HepG2 (cell line): ENCODE measurements around the gene SOX8. TPM values are rescaled to one million over a fixed set of nuclear protein-coding genes. Genes with fewer than 3 reads are reported as not detected.
A peak's percentile ranks its signal among the peaks of the same experiment; 100 is the strongest.

Source experiments
- ELF1 ChIP-seq: sonication (generic); formaldehyde crosslinking; IDR thresholded peaks from 2 replicates; pipeline ENCODE4 v1.4.0; 2020; ENCODE audit warnings: missing genetic modification reagents
- HDAC2 ChIP-seq: sonication (generic); formaldehyde crosslinking; IDR thresholded peaks from 2 replicates; pipeline ENCODE4 v1.4.0; 2020; ENCODE audit warnings: missing genetic modification reagents
- KDM2A ChIP-seq: sonication (generic); formaldehyde crosslinking; IDR thresholded peaks from 2 replicates; pipeline ENCODE4 v1.4.0; 2020; ENCODE audit warnings: low read depth, missing genetic modification reagents, borderline replicate concordance
- KMT2B ChIP-seq: IDR thresholded peaks from 2 replicates; pipeline ENCODE4 v1.6.1; 2016; ENCODE audit warnings: missing genetic modification reagents, missing compliant biosample characterization
- MXD4 ChIP-seq: IDR thresholded peaks from 2 replicates; pipeline ENCODE4 v1.6.1; 2016; ENCODE audit warnings: mild to moderate bottlenecking, missing biosample characterization, missing genetic modification reagents
- SALL1 ChIP-seq: sonication (generic); formaldehyde crosslinking; IDR thresholded peaks from 2 replicates; pipeline ENCODE4 v1.8.0; 2022; ENCODE audit warnings: mild to moderate bottlenecking, missing genetic modification reagents
- SP4 ChIP-seq: sonication (generic); formaldehyde crosslinking; IDR thresholded peaks from 2 replicates; pipeline ENCODE4 v1.8.1; 2023; ENCODE audit warnings: mild to moderate bottlenecking, missing genetic modification reagents
- ZNF136 ChIP-seq: sonication (generic); formaldehyde crosslinking; IDR thresholded peaks from 2 replicates; pipeline ENCODE4 v1.8.1; 2022; ENCODE audit warnings: low read depth, mild to moderate bottlenecking, moderate library complexity, missing genetic modification reagents
- ZNF138 ChIP-seq: sonication (generic); formaldehyde crosslinking; IDR thresholded peaks from 2 replicates; pipeline ENCODE4 v1.5.0; 2020; ENCODE audit warnings: mild to moderate bottlenecking, low read depth, missing genetic modification reagents
- ZNF230 ChIP-seq: sonication (generic); formaldehyde crosslinking; IDR thresholded peaks from 2 replicates; pipeline ENCODE4 v1.4.0; 2020; ENCODE audit warnings: mild to moderate bottlenecking, missing genetic modification reagents
- ZNF253 ChIP-seq: sonication (generic); formaldehyde crosslinking; IDR thresholded peaks from 2 replicates; pipeline ENCODE4 v1.8.0; 2022; ENCODE audit warnings: mild to moderate bottlenecking, missing genetic modification reagents, borderline replicate concordance
- ZNF616 ChIP-seq: sonication (generic); formaldehyde crosslinking; IDR thresholded peaks from 2 replicates; pipeline ENCODE4 v1.5.0; 2020; ENCODE audit warnings: low read depth, mild to moderate bottlenecking, missing genetic modification reagents
- ZNF678 ChIP-seq: sonication (generic); formaldehyde crosslinking; IDR thresholded peaks from 2 replicates; pipeline ENCODE4 v1.4.0; 2020; ENCODE audit warnings: mild to moderate bottlenecking, missing genetic modification reagents
- ZNF747 ChIP-seq: sonication (generic); formaldehyde crosslinking; IDR thresholded peaks from 2 replicates; pipeline ENCODE4 v1.8.1; 2023; ENCODE audit warnings: missing genetic modification reagents, mild to moderate bottlenecking, borderline replicate concordance
- ZSCAN20 ChIP-seq: sonication (generic); formaldehyde crosslinking; IDR thresholded peaks from 2 replicates; pipeline ENCODE4 v1.4.0; 2020; ENCODE audit warnings: missing genetic modification reagents, mild to moderate bottlenecking, borderline replicate concordance
- ZSCAN22 ChIP-seq: sonication (generic); formaldehyde crosslinking; IDR thresholded peaks from 2 replicates; pipeline ENCODE4 v1.4.0; 2020; ENCODE audit warnings: mild to moderate bottlenecking, missing genetic modification reagents
- polyA plus RNA-seq, 8 experiments: library from polyadenylated mRNA; depleted of rRNA in 3 of 8; stranded (reverse) in 7 of 8; unstranded in 1 of 8; fragments of >200 nt; fragmentation: Illumina TruSeq in 4 of 8; extraction: Trizol in 4 of 8; gene quantifications; 2 replicates each; pipeline versions ENCODE4 v1.2.1 to v1.2.3, GENCODE V29; 2011 to 2016; ENCODE audit warnings: low read depth in 4 of 8, missing spikeins in 1 of 8, mixed read lengths in 1 of 8; ENCODE audit not compliant: insufficient read depth in 1 of 8
- total RNA-seq, 5 experiments: library from RNA; depleted of rRNA; stranded (reverse); fragments of >200 nt; fragmentation: Illumina TruSeq; extraction: Trizol; gene quantifications; 2 replicates each; pipeline ENCODE4 v1.2.3, GENCODE V29; 2016; ENCODE audit warnings: low read depth in 1 of 5
- TF ChIP-seq, protein P1 (sequence below): sonication (generic); formaldehyde crosslinking; IDR thresholded peaks from 2 replicates; pipeline ENCODE4 v1.8.0; 2022; ENCODE audit warnings: missing genetic modification reagents, mild to moderate bottlenecking, moderate library complexity, borderline replicate concordance
- TF ChIP-seq, protein P2 (sequence below): IDR thresholded peaks from 2 replicates; pipeline ENCODE4 v1.6.1; 2016
- TF ChIP-seq, protein P3 (sequence below): sonication (generic); formaldehyde crosslinking; IDR thresholded peaks from 2 replicates; pipeline ENCODE4 v1.4.0; 2020; ENCODE audit warnings: mild to moderate bottlenecking, missing genetic modification reagents
- TF ChIP-seq, protein P4 (sequence below): IDR thresholded peaks from 2 replicates; pipeline ENCODE4 v1.4.0; 2020; ENCODE audit warnings: mild to moderate bottlenecking, missing genetic modification reagents
- TF ChIP-seq, protein P5 (sequence below): sonication (generic); formaldehyde crosslinking; IDR thresholded peaks from 2 replicates; pipeline ENCODE4 v1.4.0; 2020; ENCODE audit warnings: missing genetic modification reagents

Gene SOX8
- total and polyA plus RNA-seq, 2 of the 13 experiments (the other 11 are each of a cell fraction or from before 2014, with no cell fraction given), result 0.20 to 0.28 TPM

DNA sequence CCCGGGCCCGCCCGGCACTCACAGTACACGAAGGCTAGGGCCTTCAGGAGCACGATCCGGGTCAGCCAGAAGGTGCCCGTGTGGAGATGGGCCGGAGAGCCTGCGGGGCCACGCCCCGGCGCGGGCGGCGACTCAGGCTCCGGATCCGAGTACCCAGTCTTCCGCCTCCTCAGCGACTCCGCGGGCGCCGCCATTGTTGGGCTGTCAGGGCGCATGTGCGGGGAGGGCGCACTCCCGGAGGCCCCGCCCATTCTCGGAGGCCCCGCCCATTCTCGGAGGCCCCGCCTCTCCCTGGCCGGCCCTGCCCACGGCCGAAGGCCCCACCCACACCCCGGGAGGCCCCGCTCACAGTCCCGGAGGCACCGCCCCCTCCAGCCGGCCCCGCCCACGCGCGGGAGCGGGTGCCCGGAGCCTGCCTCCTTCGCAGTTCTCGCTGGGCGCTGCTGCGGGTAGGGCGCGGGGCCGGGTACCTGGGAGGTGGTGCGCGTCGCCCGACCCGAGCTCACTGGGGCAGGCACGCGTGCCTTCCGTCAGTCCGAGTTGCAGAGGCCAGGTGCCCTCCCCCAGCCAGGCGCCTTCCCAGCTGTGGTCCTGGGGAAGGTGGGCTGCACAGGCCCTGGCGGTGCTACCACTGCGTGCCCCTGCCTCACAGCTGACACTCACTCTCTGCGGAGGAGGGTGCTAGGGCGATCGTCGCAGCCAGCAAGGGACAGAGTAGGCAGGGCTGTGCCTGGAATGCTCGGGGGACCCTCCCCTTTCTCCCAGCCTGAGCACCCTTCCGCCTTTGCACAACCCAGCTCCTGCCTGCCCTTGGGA, 10.6 kb upstream of the SOX8 start, which contains the start of gene LMF1 (continued):
- TF ChIP-seq SP4 (CRISPR knock-in tag) (peak; percentile 96), ELF1 (CRISPR knock-in tag) (peak; percentile 84), ZNF136 (CRISPR knock-in tag) (no peak), ZNF747 (peak; percentile 56), SALL1 (peak; percentile 45), KDM2A (CRISPR knock-in tag) (peak; percentile 41; the same call in 1 of the 2 replicates), ZNF230 (CRISPR knock-in tag) (peak; percentile 81; the same call in 1 of the 2 replicates), ZSCAN22 (CRISPR knock-in tag) (peak; percentile 59; the same call in 1 of the 2 replicates), KMT2B (CRISPR knock-in tag) (peak; percentile 32; the same call in 1 of the 2 replicates), MXD4 (CRISPR knock-in tag) (no peak; the same call in 1 of the 2 replicates), ZNF616 (CRISPR knock-in tag) (no peak), ZNF678 (CRISPR knock-in tag) (0 out of 2 replicates have a peak, but pooled peaks have one; percentile 67), ZNF253 (CRISPR knock-in tag) (no peak; the same call in 1 of the 2 replicates), ZNF138 (CRISPR knock-in tag) (0 out of 2 replicates have a peak, but pooled peaks have one; percentile 55), ZSCAN20 (CRISPR knock-in tag) (peak; percentile 40; the same call in 1 of the 2 replicates), HDAC2 (CRISPR knock-in tag) (no peak)
- TF ChIP-seq, protein P1, sequence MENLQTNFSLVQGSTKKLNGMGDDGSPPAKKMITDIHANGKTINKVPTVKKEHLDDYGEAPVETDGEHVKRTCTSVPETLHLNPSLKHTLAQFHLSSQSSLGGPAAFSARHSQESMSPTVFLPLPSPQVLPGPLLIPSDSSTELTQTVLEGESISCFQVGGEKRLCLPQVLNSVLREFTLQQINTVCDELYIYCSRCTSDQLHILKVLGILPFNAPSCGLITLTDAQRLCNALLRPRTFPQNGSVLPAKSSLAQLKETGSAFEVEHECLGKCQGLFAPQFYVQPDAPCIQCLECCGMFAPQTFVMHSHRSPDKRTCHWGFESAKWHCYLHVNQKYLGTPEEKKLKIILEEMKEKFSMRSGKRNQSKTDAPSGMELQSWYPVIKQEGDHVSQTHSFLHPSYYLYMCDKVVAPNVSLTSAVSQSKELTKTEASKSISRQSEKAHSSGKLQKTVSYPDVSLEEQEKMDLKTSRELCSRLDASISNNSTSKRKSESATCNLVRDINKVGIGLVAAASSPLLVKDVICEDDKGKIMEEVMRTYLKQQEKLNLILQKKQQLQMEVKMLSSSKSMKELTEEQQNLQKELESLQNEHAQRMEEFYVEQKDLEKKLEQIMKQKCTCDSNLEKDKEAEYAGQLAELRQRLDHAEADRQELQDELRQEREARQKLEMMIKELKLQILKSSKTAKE, result 0 out of 2 replicates have a peak, but pooled peaks have one; percentile 41
- TF ChIP-seq, protein P2, sequence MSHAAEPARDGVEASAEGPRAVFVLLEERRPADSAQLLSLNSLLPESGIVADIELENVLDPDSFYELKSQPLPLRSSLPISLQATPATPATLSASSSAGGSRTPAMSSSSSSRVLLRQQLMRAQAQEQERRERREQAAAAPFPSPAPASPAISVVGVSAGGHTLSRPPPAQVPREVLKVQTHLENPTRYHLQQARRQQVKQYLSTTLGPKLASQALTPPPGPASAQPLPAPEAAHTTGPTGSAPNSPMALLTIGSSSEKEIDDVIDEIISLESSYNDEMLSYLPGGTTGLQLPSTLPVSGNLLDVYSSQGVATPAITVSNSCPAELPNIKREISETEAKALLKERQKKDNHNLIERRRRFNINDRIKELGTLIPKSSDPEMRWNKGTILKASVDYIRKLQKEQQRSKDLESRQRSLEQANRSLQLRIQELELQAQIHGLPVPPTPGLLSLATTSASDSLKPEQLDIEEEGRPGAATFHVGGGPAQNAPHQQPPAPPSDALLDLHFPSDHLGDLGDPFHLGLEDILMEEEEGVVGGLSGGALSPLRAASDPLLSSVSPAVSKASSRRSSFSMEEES (CRISPR knock-in tag), result no peak
- TF ChIP-seq, protein P3, sequence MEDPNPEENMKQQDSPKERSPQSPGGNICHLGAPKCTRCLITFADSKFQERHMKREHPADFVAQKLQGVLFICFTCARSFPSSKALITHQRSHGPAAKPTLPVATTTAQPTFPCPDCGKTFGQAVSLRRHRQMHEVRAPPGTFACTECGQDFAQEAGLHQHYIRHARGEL (CRISPR knock-in tag), result no peak
- TF ChIP-seq, protein P4, sequence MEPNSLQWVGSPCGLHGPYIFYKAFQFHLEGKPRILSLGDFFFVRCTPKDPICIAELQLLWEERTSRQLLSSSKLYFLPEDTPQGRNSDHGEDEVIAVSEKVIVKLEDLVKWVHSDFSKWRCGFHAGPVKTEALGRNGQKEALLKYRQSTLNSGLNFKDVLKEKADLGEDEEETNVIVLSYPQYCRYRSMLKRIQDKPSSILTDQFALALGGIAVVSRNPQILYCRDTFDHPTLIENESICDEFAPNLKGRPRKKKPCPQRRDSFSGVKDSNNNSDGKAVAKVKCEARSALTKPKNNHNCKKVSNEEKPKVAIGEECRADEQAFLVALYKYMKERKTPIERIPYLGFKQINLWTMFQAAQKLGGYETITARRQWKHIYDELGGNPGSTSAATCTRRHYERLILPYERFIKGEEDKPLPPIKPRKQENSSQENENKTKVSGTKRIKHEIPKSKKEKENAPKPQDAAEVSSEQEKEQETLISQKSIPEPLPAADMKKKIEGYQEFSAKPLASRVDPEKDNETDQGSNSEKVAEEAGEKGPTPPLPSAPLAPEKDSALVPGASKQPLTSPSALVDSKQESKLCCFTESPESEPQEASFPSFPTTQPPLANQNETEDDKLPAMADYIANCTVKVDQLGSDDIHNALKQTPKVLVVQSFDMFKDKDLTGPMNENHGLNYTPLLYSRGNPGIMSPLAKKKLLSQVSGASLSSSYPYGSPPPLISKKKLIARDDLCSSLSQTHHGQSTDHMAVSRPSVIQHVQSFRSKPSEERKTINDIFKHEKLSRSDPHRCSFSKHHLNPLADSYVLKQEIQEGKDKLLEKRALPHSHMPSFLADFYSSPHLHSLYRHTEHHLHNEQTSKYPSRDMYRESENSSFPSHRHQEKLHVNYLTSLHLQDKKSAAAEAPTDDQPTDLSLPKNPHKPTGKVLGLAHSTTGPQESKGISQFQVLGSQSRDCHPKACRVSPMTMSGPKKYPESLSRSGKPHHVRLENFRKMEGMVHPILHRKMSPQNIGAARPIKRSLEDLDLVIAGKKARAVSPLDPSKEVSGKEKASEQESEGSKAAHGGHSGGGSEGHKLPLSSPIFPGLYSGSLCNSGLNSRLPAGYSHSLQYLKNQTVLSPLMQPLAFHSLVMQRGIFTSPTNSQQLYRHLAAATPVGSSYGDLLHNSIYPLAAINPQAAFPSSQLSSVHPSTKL (CRISPR knock-in tag), result 0 out of 2 replicates have a peak, but pooled peaks have one; percentile 27
- TF ChIP-seq, protein P5, sequence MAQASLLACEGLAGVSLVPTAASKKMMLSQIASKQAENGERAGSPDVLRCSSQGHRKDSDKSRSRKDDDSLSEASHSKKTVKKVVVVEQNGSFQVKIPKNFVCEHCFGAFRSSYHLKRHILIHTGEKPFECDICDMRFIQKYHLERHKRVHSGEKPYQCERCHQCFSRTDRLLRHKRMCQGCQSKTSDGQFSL, result 0 out of 2 replicates have a peak, but pooled peaks have one; percentile 5
